Mammary epithelial cell (primary cell): Measurements from ENCODE around the gene CDH11.

Source experiments
- CTCF ChIP-seq, 2 donors: IDR thresholded peaks in 1 of 2; conservative IDR thresholded peaks in 1 of 2; 2 replicates each; pipeline ENCODE4 v1.5.1; 2011 to 2012; ENCODE audit warnings: inconsistent platforms in 2 of 2, low read length in 2 of 2, mild to moderate bottlenecking in 2 of 2, control low read depth in 1 of 2, low read depth in 1 of 2; ENCODE audit not compliant: insufficient read depth in 1 of 2; ENCODE audit errors: extremely low read depth in 1 of 2
- EZH2 ChIP-seq: IDR thresholded peaks from 2 replicates; pipeline ENCODE4 v1.6.1; 2012; ENCODE audit warnings: low read length, inconsistent platforms, borderline replicate concordance

DNA sequence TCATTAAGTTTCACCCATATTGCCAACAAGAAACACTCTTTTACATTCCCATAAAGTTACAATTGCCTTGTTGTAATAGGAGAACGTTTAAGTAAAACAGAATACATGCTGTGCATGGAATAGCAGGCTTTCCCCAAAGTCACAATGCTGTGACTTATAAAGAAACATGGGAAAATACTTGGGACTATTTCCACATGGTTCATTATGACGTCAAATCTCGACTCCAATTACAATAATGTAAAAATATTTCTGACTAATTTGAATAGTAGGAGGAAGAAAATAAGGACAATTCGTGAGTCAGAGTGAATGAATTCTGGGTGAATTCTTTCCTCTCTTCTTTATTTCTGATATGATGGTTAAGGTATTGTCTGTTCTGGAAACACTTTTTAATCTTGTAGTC lies 52.8 kb downstream of the CDH11 start:
- TF ChIP-seq CTCF (conservative IDR thresholded peaks at IDR 0.05 in 1 of 2, IDR thresholded peaks at IDR 0.05 in 1 of 2; ENCODE audit: extremely low read depth in 1 of 2, insufficient read depth in 1 of 2, low read depth in 1 of 2, low read length in 2 of 2), result no peak
- no peak for TF ChIP-seq EZH2
